ENCODE results near the gene NANS.

- TF ChIP-seq CTCF (IDR thresholded peaks at IDR 0.05; ENCODE audit: insufficient read depth, low read length) (no peak), POLR2AphosphoS5 (IDR thresholded peaks at IDR 0.05; ENCODE audit: low read depth) (no peak), REST (IDR thresholded peaks at IDR 0.05; ENCODE audit: insufficient replicate concordance, low read depth) (no peak), GABPA (IDR thresholded peaks at IDR 0.05; ENCODE audit: low read depth) (no peak)
Measured at GRCh38 chr9:98105006-98105405, 48.5 kb downstream of the NANS start.

Measured in HL-60 (cell line).